PFSK-1 (cell line): ENCODE measurements around the gene HLA-C.

Experiments
- REST ChIP-seq, 2 experiments: IDR thresholded peaks; 2 replicates each; pipeline versions ENCODE4 v1.6.1 to v1.8.0; 2011 to 2012; ENCODE audit warnings: low read depth in 2 of 2, low read length in 2 of 2, control low read depth in 1 of 2, inconsistent platforms in 1 of 2, mild to moderate bottlenecking in 1 of 2, moderate library complexity in 1 of 2; ENCODE audit not compliant: insufficient read depth in 1 of 2
- TAF1 ChIP-seq: IDR thresholded peaks from 2 replicates; pipeline ENCODE4 v1.6.1; 2012; ENCODE audit warnings: low read length, control low read depth, borderline replicate concordance; ENCODE audit not compliant: insufficient read depth

DNA sequence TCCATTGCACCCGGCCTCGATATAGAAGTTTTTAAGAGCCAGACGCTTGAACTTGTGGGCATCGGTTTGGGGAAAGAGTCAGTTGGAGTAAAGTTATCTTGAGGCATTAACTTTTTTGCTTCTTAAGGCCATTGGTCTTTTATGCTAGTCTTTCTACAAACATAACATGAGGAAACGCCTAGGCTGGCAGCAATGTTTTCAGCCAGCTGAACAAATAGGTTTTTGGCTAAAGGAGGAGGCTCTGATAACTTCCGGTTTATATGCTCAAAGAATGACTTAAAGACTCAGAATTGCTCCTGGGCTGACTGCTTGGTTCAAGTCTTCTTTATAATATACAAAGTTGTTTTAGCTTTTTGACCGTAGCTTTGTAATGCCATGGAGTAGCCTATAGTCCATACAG lies 46.2 kb downstream of the HLA-C start:
- TF ChIP-seq TAF1 (no peak), REST (IDR thresholded peaks at IDR 0.05; ENCODE audit: insufficient read depth in 1 of 2, low read depth in 2 of 2, low read length in 2 of 2) (no peak)
